DND-41 (cell line): Measurements from ENCODE around the gene VSTM2B.

Experiments used
- ATAC-seq: fragments of 200-7000 bp; cut with Tn5 transposase; 3 replicates; pipeline ENCODE4 v1.9.1; 2021; ENCODE audit warnings: low read depth; ENCODE audit not compliant: insufficient read depth
- DNase-seq: peaks from one replicate; pipeline ENCODE4 v3.0.0-alpha.2; 2020
- H2AFZ ChIP-seq: 2 replicates; pipeline ENCODE4 v1.6.0; 2012; ENCODE audit warnings: low read depth, low read length
- H3K27ac ChIP-seq: 2 replicates; pipeline ENCODE4 v1.5.1; 2012; ENCODE audit warnings: low read length, inconsistent platforms
- H3K27me3 ChIP-seq: fragments of 200-600 bp; sonication (generic); 2 replicates; pipeline ENCODE4 v1.6.0; 2012; ENCODE audit warnings: low read length, mild to moderate bottlenecking, inconsistent platforms; ENCODE audit not compliant: insufficient read depth, poor library complexity
- H3K36me3 ChIP-seq: 2 replicates; pipeline ENCODE4 v1.5.1; 2012; ENCODE audit warnings: low read length, inconsistent platforms; ENCODE audit not compliant: insufficient read depth
- H3K4me1 ChIP-seq: 2 replicates; pipeline ENCODE4 v1.5.1; 2012; ENCODE audit warnings: mild to moderate bottlenecking, low read length; ENCODE audit not compliant: insufficient read depth
- H3K4me2 ChIP-seq: 2 replicates; pipeline ENCODE4 v1.6.0; 2012; ENCODE audit warnings: mild to moderate bottlenecking, moderate library complexity, low read length, inconsistent platforms; ENCODE audit not compliant: insufficient read depth
- H3K4me3 ChIP-seq, 2 experiments: fragments of 200-600 bp in 1 of 2; shearing (Covaris generic) in 1 of 2; 2 replicates each; pipeline ENCODE4 v1.5.1; 2012 to 2016; ENCODE audit warnings: inconsistent platforms in 2 of 2, low read length in 2 of 2, mild to moderate bottlenecking in 2 of 2, low read depth in 1 of 2, moderate library complexity in 1 of 2
- H3K79me2 ChIP-seq: 2 replicates; pipeline ENCODE4 v1.6.0; 2012; ENCODE audit warnings: low read length, inconsistent platforms; ENCODE audit not compliant: insufficient read depth
- H3K9ac ChIP-seq: 2 replicates; pipeline ENCODE4 v1.6.0; 2012; ENCODE audit warnings: low read depth, mild to moderate bottlenecking, inconsistent platforms, low read length, moderate library complexity
- H3K9me3 ChIP-seq: 2 replicates; pipeline ENCODE4 v1.5.1; 2012; ENCODE audit warnings: low read length, moderate library complexity, mild to moderate bottlenecking, inconsistent platforms; ENCODE audit not compliant: insufficient read depth, severe bottlenecking
- H4K20me1 ChIP-seq: 2 replicates; pipeline ENCODE4 v1.6.0; 2012; ENCODE audit warnings: low read length; ENCODE audit not compliant: insufficient read depth
- CTCF ChIP-seq: IDR thresholded peaks from 2 replicates; pipeline ENCODE4 v1.5.1; 2012; ENCODE audit warnings: borderline replicate concordance, low read length, moderate library complexity, mild to moderate bottlenecking; ENCODE audit not compliant: poor library complexity, severe bottlenecking; ENCODE audit errors: extremely low read depth
- EZH2 ChIP-seq: IDR thresholded peaks from 3 replicates; pipeline ENCODE4 v1.6.1; 2012; ENCODE audit warnings: borderline replicate concordance, low read depth, mild to moderate bottlenecking, moderate library complexity, low read length, inconsistent platforms; ENCODE audit not compliant: severe bottlenecking

Gene VSTM2B

GRCh38 chr19:29577649-29577963 is 51.8 kb downstream of the VSTM2B start:
- ATAC-seq, result no peak
- Histone ChIP-seq H3K4me3 (no peak overlapping the region), H3K9ac (no peak overlapping the region), H4K20me1 (no peaks in the 10 kb centered on the region; the same call in 1 of the 2 replicates), H3K9me3 (no peaks in the 10 kb centered on the region), H3K27ac (no peak overlapping the region), H3K4me2 (no peak overlapping the region), H3K4me1 (no peaks in the 10 kb centered on the region), H3K36me3 (no peaks in the 10 kb centered on the region), H3K27me3 (peaks cover 12% of the 10 kb centered on the region), H2AFZ (no peak overlapping the region), H3K79me2 (no peaks in the 10 kb centered on the region)
- TF ChIP-seq CTCF (no peak), EZH2 (no peak)
- DNase-seq, result no peak

- Histone ChIP-seq H3K27ac (no peak overlapping the region), H2AFZ (no peak overlapping the region), H3K4me3 (no peak overlapping the region), H4K20me1 (no peaks in the 10 kb centered on the region; the same call in 1 of the 2 replicates), H3K79me2 (no peaks in the 10 kb centered on the region), H3K4me1 (no peaks in the 10 kb centered on the region), H3K27me3 (peaks cover 12% of the 10 kb centered on the region), H3K36me3 (no peaks in the 10 kb centered on the region), H3K9ac (no peak overlapping the region), H3K4me2 (no peak overlapping the region), H3K9me3 (no peaks in the 10 kb centered on the region)
- TF ChIP-seq CTCF, result no peak
- ATAC-seq (no peak), DNase-seq (no peak)
Measured at GRCh38 chr19:29578349-29578748, 52.6 kb downstream of the VSTM2B start.

- ATAC-seq (no peak), DNase-seq (no peak)
- Histone ChIP-seq H3K27ac (no peak overlapping the region), H3K9me3 (no peaks in the 10 kb centered on the region), H2AFZ (no peak overlapping the region), H3K36me3 (no peaks in the 10 kb centered on the region), H4K20me1 (no peaks in the 10 kb centered on the region; the same call in 1 of the 2 replicates), H3K9ac (no peak overlapping the region), H3K79me2 (no peaks in the 10 kb centered on the region), H3K4me1 (no peaks in the 10 kb centered on the region), H3K4me3 (no peak overlapping the region), H3K27me3 (peaks cover 5% of the 10 kb centered on the region), H3K4me2 (no peak overlapping the region)
- TF ChIP-seq EZH2, result no peak
- no peak for TF ChIP-seq CTCF
Measured at GRCh38 chr19:29579308-29579910, 53.6 kb downstream of the VSTM2B start.

- ATAC-seq (no peak), DNase-seq (no peak)
- no peaks in the 10 kb centered on the region for H3K27me3 ChIP-seq
- H3K9ac ChIP-seq, result no peak overlapping the region
- no peak overlapping the region for H3K27ac ChIP-seq
- no peak for TF ChIP-seq EZH2
- no peak for TF ChIP-seq CTCF
- no peak overlapping the region for H3K4me2 ChIP-seq
- no peaks in the 10 kb centered on the region for H3K9me3 ChIP-seq
- H3K36me3 ChIP-seq, result no peaks in the 10 kb centered on the region
- no peak overlapping the region for H3K4me3 ChIP-seq
- no peaks in the 10 kb centered on the region for H3K4me1 ChIP-seq
- no peaks in the 10 kb centered on the region for H4K20me1 ChIP-seq
- H3K79me2 ChIP-seq, result no peaks in the 10 kb centered on the region
- no peak overlapping the region for H2AFZ ChIP-seq
Measured at GRCh38 chr19:29581398-29581797, 55.6 kb downstream of the VSTM2B start.
